Measurements from ENCODE around the gene SLC37A4.

DNA sequence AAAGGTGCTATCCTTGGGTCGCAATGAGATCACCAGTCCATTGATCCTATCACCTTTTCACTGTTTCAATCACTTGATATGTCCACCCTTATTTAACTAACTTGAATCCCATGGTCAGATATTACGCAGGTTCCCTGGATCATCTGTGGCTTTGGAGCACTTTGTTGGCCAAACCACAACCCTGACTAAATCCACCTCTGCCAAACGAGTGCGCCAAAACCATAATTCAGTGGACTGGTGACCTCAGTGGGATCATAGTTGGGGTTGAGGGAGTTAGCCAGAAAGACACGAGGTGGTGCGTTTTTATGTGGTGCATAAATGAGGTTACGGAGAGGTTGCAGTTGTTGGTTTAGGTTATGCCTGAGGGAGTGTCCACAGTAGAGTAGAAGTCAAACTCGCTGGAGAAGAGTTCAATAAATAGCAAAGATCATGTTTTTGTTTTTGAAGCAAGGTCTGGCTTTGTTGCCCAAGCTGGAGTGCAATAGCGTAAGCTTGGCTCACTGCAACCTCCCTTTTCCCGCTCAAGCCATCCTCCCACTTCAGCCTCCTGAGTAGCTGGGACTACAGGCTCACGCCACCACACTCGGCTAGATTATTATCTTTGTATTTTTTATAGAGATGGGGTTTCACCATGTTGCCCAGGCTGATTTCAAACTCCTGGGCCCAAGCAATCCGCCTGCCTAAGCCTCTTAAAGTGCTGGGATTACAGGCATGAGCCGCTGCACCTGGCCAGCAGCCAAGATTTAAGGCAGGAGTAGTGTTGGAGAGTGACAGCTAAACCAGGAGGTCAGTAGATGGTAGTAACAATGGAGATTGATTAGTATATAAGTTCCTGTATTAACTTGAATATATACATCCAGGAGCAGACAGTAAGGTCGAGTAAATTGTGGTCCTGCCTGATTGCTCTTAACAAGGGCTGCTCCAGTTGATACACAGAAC is 54.6 kb downstream of the SLC37A4 start:
- TF ChIP-seq CTCF (optimal IDR thresholded peaks at IDR 0.05 in 1 of 3, IDR thresholded peaks at IDR 0.05 in 1 of 3, conservative IDR thresholded peaks at IDR 0.05 in 1 of 3; ENCODE audit: extremely low read depth in 1 of 3, insufficient read depth in 2 of 3, low read length in 3 of 3): no peak
- no peak for TF ChIP-seq EZH2 (IDR thresholded peaks at IDR 0.05; ENCODE audit: low read length)
